GM12873 (cell line): ENCODE measurements around the gene SKIDA1.

Experiments
- TF ChIP-seq, protein P1 (sequence below): IDR thresholded peaks from 2 replicates; pipeline ENCODE4 v1.5.1; 2012; ENCODE audit warnings: low read depth, mild to moderate bottlenecking, moderate library complexity, low read length, control low read depth; ENCODE audit not compliant: insufficient read depth; ENCODE audit errors: missing control alignments

The SKIDA1 gene

DNA sequence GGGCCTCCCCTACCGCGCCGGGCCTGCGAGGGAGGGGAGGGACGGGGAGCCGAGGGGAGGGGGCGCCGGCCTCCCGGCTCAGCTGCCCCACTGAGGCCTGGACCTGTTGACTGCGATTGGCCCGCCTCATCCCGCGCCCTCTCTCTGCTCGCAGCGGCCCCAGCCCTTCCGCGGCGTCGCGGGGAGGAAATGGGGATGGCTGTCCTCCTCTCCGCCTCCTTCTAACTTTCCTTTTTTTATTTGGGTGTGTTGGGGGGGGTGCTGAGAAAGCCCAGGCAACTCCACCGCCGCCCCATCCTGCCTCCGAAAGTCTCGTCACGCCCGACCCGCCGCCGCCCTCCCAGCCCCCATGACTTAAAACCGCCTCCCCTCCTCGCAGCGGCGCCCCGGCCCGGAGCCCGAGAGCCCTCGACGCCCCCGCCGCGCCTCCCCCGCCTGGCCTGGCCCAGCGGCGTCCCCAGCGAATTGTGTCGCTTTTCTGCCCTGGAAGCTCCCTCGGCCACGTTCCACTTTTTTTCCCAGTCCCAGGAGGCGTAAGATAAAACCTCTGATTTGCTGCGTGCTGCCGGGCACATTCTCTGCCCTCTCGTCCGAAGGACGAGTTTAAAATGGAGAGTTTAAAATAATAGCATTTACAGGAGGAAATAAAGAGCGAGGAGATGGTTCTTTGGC lies 842 bp upstream of the SKIDA1 start:
- TF ChIP-seq, protein P1, sequence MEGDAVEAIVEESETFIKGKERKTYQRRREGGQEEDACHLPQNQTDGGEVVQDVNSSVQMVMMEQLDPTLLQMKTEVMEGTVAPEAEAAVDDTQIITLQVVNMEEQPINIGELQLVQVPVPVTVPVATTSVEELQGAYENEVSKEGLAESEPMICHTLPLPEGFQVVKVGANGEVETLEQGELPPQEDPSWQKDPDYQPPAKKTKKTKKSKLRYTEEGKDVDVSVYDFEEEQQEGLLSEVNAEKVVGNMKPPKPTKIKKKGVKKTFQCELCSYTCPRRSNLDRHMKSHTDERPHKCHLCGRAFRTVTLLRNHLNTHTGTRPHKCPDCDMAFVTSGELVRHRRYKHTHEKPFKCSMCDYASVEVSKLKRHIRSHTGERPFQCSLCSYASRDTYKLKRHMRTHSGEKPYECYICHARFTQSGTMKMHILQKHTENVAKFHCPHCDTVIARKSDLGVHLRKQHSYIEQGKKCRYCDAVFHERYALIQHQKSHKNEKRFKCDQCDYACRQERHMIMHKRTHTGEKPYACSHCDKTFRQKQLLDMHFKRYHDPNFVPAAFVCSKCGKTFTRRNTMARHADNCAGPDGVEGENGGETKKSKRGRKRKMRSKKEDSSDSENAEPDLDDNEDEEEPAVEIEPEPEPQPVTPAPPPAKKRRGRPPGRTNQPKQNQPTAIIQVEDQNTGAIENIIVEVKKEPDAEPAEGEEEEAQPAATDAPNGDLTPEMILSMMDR, result no peak

DNA sequence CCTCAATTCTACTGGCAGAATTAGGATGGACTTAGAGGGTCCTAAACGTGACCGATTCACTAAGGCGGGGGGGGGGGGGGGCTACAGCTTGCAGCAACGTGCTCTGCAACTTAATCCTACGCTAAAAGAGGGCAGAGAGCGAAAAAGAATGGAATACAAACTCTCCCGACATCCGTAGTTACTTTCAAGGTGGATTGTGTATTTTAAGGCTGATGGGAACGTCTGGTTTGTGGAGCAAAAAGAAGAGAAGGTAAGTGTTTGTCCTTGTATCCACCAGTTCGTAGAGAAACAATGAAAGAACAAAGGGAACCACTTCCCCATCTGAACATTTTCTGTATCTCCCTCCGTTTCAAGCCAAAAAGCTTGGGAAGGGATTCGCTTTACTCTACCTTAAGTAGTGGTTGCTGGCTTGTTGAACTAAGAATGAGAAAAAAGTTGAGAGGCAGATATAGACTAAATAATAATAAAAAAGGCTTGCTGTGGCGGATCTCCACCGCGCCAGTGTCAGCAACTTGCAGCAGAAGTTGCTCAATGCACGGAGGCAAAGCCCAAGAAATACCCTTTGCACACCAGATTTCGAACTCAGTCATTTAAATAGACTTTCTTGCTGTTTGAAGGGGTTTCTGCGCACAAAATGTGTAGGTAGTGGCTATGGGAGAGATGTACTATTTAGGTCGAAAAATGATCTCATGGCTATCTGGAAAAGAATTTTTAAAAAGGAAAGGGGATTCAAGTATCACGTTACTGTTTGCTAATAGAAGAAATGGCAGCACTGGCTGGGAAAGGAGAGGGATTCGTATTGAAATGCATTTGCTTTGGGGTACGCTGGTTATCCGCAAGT lies 736 bp downstream of the SKIDA1 start:
- TF ChIP-seq, protein P1, result no peak

DNA sequence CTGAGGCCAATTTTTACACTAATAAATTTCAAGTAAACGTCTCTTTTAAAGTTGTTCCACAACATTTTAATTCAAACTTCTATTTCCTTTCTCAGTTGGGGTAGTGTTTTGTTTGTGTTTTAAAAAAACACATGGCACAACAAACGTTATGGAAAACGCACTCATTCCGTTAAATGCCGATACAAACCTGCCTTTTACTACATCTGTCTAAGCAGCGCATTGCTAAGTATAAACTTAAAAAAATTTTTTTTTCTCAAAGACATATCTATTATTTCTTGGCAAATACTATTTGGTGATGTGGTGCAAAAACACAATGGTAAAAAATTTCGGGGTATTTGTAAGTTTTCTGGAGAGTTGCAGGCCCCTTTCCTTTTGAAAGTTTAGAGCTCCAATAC lies 1.4 kb downstream of the SKIDA1 start:
- TF ChIP-seq, protein P1, result no peak

DNA sequence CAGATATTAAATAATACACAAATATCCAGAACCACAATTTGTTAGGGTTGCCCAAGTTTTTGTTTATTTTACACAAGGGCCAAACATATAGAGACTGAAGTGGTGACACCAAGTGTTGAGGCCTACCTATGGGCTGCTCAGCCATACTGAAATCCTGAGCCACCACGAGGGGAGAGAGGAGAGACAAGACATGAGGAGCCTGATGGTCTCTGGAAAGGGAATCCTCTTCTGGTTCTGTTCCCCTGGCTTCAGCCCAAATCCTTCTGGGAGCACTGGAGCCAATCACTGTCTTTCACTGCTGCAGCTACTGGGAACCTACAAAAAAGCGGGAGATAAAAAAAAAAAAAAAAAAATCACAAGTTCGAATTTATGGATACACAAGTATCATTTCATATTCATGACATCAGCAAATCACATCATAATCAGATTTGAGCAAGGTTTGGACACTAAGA lies 1.9 kb downstream of the SKIDA1 start:
- TF ChIP-seq, protein P1, result no peak

DNA sequence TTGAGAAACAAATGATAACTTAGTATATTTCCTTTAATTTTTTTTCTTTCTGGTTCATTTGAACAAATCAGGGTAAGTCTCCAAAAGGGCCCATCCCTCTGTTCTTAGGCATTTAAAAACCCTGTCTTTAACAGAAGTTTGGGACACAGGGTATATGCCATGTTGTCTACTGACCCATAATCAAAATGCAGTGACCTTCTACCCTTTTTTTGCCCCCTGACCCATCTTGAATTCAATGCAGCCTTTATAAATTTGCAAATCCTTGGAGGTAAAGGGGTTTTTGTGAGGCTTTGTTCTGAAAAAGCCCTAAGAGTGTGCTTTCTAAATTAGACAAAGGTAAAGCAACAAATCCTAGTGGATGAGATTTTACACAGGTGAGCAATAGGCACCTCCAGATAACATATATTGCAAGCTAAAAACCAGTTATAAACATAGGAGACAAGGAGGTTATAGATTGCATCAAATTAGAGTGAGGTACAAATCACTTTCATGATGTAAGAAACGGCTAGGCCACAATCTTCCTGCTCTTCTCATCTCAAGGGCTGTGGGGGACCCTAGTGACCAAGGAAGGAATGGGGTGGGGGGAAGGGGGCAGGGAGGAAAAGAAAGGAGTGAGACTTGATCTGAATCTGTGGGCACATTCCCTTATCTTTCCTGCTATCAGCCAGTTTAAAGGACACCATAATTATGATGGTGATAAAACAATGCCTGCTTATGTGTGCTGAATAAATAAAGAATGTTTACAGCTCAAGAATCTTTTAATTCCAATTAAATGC lies 2.7 kb downstream of the SKIDA1 start:
- TF ChIP-seq, protein P1, result no peak

DNA sequence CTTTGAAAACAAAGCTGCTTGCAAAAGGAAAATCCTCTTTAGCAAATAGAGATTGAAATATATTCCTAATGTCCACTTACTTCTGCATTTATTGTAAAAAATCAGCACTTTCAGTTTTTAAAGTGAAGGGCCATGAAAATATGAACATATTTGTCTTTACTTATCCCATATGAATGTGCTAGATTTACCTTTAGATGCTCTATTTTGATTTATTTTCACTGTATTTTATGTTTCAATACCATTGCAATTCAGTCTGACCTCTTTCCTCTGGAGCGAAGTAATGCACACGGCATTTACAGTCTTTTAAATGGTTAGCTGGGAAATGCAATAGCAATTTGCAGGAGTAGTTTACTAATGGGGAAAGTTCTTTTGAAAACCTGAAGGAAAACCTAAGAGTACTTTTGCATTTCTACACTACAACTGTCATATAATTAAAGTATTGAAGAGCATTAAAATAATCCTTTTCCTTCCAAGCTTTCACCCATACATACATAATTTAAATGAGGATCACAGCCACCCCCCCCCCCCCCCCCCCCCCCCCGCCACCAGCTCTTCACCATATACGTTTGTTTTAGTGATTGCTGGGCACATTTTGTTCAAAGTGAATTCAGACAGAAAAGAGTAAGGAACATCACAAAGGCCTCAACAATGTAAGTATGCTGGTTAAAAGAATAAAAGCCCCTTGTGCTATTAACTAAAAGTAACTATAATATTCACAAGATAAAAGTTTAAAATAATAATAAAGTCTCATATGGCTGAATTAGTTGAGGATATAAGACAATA lies 3.5 kb downstream of the SKIDA1 start:
- TF ChIP-seq, protein P1, result no peak

DNA sequence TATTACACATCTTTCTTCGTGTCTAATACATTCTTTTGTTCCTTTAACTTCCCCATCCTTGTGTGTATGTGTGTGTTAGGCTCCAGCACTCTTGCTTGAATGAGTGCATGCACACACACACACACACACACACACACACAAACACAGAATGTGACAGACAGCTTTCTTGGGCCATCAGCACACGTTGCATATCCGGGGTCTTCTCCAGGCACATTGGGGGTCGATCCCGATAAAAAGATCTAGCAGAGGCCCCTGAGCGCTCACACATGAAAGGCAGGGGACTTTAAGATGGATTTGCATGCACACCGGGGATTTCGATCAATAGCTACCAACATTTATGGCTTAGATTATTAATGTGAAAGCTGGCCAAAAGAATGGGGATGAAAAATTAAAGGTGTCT lies 4.5 kb downstream of the SKIDA1 start:
- TF ChIP-seq, protein P1, result no peak
